ENCODE data around the gene ZNF407. TPM values are rescaled to one million over a fixed set of nuclear protein-coding genes. Genes with fewer than 3 reads are reported as not detected.
A peak's percentile ranks its signal among the peaks of the same experiment; 100 is the strongest.
"Not testable (repeated sequence)": the region's sequence is repeated elsewhere in the genome, so short reads cannot be mapped to it uniquely, and the experiment has no call there.

Gene ZNF407, protein sequence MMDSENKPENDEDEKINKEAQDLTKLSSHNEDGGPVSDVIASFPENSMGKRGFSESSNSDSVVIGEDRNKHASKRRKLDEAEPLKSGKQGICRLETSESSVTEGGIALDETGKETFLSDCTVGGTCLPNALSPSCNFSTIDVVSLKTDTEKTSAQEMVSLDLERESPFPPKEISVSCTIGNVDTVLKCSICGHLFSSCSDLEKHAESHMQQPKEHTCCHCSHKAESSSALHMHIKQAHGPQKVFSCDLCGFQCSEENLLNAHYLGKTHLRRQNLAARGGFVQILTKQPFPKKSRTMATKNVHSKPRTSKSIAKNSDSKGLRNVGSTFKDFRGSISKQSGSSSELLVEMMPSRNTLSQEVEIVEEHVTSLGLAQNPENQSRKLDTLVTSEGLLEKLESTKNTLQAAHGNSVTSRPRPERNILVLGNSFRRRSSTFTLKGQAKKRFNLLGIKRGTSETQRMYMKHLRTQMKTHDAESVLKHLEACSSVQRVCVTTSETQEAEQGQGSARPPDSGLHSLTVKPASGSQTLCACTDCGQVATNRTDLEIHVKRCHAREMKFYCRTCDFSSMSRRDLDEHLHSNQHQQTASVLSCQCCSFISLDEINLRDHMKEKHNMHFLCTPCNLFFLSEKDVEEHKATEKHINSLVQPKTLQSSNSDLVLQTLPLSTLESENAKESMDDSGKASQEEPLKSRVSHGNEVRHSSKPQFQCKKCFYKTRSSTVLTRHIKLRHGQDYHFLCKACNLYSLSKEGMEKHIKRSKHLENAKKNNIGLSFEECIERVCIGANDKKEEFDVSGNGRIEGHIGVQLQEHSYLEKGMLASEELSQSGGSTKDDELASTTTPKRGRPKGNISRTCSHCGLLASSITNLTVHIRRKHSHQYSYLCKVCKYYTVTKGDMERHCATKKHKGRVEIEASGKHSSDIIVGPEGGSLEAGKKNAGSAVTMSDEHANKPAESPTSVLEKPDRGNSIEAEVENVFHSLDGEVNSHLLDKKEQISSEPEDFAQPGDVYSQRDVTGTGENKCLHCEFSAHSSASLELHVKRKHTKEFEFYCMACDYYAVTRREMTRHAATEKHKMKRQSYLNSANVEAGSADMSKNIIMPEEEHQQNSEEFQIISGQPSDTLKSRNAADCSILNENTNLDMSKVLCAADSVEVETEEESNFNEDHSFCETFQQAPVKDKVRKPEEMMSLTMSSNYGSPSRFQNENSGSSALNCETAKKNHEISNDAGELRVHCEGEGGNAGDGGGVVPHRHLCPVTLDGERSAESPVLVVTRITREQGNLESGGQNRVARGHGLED (N-terminal part only)
- total RNA-seq: 11.4 and 14.7 TPM in 2 replicates

DNA sequence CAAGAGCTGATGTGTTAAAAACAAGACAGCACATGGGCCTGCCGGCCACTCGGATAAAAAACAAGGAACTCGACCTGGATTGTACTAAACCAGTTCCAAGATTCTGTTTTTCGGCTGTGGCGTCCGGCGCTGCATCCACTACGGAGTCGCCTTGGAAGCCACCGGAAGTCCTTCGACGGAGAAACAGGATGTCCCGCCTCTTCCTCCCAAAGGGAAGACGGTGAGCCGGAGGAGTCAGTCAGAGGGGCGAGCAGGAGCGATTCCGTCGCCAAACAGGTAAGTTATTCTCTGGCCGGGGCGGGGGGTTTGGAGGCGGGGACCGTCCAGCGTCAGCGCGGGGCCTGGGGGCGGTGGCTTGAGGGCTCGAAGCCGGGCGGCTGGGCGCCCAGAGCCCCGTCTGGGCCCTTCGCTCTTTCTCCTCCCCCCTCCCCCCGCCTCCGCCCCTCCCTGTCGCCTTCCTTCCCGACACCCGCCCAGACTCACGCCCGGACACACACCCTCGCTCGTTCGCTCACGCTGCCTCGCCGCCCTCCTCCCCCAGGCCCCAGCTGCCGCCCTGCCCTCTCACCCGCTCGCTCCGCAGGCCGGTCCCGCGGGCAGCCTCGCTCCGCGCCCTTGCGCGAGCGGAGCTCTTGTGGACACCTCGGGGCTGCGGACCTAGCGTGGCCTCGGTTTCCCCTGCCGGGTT is at the start of gene ZNF407:
Gene ZNF407, plus strand, starts transcription at position 209 of the 688 bp plus-strand sequence. CDS start 33,150 bp downstream, outside the sequence.
- peak; percentile 81 to 90 for DNase-seq (ENCODE audit: low read depth in 2 of 2)

DNA sequence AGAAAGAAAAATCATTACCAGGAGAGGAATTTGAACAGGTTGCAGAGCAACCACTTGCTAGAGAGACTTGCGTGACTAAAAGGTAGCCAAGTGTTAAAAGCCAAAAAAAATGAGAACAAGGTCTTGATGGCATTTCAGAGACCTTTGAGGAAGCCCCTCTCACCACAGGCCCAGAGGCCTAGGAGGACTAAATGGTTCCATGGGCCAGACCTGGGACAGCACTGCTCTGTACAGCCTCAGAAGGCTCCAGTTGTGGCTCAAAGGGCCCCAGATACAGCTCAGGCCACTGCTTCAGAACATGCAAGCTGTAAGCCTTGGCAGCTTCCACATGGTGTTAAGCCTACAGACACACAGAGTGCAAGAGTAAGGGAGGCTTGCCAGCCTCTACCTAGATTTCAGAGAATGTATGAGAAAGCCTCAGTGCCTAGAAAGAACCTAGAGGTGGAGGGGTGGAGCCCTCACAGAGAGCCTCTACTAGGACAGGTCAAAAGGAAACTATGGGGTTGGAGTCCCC is 48.0 kb upstream of the ZNF407 start:
- no peak for DNase-seq (ENCODE audit: low read depth in 2 of 2)

DNA sequence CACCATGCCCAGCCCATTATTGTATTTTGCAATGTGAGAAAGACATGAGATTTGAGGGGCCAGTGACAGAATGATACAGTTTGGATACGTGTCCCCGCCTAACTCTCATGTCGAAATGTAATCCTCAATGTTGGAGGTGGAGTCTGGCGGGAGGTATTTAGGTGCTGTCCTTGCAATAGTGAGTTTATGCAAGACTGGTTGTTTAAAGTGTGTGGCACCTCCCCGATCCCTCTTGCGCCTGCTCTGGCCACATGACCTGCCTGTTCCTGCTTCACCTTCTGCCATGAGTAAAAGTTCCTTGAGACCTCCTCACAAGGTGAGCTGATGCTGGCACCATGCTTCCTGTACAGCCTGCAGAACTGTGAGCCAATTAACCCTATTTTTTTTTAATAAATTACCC is 46.8 kb upstream of the ZNF407 start:
- DNase-seq (ENCODE audit: low read depth in 2 of 2): no peak

DNA sequence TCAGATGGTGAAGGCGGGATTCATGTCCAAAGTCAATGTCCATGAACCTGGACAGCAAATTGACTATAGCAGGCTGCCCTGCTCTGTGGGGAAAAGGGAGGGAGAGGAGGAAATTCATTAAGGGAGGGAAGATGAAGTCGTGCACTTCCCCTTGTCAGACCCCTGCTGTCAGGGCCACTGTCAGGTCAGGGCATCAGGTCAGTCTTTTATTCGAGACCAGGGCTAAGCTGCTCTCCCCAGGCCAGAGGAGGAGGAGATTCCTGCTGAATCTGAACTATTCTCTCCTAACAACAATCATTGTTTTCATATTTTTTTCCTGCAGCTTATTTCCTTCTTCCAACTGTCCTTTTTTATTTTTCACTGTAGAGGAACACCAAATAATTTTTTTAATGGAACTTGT is 46.2 kb upstream of the ZNF407 start:
- DNase-seq (ENCODE audit: low read depth in 2 of 2): no peak

DNA sequence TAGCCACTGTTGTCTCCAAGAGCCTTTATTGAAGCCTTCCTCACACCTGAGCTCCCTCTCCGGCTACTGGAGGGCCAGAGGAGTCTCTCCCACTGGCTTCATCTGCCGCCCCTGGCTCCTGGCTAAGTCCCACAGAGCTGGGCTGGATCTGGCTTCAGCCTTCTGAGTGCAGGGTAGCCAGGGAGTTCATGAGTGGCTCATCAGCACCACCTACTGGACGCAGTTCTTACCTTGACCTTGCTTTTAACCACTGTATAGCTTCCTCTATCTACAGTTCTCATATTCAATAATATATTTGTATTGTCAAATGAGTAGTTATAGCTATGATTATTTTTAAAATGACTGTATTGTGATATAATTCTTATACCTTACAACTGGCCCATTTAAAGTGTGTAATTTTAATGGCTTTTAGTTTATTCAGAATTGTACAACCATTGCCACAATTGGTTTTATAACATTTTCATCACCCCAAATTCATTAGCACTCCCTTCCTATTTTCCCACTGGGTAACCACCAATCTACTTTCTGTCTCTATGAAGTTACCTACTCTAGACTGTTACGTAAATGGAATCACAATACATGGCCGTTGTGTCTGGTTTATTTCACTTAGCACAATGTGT is 45.6 kb upstream of the ZNF407 start:
- peak; percentile 68 to 83 for DNase-seq (ENCODE audit: low read depth in 2 of 2)

DNA sequence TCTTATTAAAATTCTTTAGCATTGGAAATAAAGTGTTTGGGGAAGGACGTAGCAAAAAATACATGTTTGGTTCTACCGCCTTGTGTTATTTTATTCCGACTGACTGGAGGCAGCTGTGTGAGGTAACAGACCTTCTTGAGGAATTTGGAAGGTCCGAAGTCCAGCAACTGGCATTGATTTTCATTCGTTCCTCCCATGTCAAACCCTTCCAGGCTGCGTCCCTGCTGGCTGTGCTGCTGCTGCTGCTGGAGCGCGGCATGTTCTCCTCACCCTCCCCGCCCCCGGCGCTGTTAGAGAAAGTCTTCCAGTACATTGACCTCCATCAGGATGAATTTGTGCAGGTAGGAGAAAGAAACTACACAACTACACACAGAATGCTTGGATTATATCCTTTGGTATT is 41.5 kb upstream of the ZNF407 start:
- DNase-seq (ENCODE audit: low read depth in 2 of 2): no peak

DNA sequence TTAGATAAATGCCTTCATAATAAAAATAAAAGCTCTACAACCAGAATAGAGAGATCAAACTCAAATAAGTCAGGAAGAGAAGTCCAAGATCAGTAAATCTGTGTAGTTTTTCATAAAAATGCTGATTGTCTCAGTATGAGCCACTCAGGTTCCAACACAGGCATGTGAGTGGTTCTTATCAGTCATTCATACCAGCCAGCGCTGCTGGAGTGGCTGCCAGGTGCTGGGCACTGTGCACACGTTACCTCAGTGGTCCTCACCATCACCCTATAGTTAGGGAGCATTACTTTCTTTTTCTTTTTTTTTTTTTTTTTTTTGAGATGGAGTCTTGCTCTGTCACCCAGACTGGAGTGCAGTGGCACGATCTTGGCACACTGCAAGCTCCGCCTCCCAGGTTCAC is 39.6 kb upstream of the ZNF407 start:
- no peak for DNase-seq (ENCODE audit: low read depth in 2 of 2)

DNA sequence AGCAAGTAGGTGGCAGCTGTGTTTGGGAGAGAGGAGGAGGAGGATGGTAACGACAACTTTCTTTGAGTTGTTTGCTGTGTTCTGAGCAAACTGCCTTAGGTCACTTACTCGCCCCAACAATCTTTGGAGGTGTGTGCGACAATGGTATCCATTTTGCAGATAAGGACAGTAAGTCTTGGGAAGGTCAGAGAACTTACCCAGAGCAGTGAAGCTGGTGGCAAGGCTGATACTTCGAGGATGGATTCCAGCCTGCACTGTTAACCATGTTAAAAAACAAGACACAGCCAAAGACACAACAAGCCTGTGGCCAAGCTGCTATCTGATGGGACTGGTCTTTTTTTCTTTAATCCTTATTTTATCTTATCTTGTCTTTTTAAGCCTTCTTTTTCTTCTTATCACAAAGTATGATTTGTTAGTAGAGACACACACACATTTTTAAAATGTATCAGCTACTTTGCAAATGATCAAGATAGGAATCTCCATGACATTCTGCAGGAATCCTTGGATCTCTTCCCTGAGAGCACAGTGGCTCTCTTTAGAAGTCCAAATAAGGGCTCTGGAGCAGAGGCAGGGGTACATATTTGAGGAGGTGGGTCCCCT is 35.4 kb upstream of the ZNF407 start:
- DNase-seq (ENCODE audit: low read depth in 2 of 2): no peak

DNA sequence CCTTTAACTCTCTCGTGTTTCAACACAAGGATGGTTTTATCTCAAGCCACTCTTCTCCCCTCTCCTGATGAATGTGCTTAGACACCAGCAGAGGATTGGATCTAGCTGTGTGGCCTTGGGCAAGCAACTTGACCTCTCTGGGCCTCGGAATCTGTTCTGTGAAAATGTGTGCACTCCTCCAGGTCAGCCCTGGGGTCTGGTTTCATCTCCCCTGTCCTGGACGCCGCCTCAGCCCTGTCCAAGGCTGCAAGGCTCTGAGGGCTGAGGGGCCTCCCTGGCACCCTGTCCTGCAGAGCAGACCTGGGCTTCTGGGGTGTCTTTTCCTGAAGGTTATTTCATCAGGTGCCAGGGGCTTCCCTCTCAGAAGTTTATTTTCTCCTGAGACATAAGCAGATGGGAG is 34.9 kb upstream of the ZNF407 start:
- DNase-seq (ENCODE audit: low read depth in 2 of 2): no peak

DNA sequence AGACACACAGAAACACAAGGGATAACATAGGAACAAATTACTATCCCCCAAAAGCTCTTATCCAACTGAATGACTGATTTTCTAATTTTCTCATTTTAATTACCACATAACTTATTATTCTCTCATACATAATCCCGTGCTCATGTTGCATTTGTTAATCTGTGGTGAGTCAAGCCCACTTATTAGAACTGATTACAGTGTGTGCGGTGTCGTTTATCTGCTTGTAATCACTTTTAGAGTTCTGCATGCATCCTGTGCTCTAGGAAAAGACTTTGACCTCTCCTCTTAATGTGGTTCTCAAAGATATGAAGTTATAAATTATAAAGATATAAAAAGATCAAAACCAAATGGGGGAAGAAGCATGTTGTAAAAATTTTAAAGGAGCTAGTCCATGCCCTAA is 33.7 kb upstream of the ZNF407 start:
- no peak for DNase-seq (ENCODE audit: low read depth in 2 of 2)

DNA sequence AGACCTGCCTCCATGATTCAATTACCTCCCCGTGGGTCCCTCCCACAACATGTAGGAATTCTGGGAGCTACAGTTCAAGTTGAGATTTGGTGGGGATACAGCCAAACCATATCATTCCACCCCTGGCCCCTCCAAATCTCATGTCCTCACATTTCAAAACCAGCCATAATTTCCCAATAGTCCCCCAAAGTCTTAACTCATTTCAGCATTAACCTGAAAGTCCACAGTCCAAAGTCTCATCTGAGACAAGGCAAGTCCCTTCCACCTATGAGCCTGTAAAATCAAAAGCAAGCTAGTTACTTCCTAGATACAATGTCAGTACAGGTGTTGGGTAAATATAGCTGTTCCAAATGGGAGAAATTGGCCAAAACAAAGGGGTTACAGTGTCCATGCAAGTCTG is 32.5 kb upstream of the ZNF407 start:
- DNase-seq (ENCODE audit: low read depth in 2 of 2): not testable (repeated sequence)

DNA sequence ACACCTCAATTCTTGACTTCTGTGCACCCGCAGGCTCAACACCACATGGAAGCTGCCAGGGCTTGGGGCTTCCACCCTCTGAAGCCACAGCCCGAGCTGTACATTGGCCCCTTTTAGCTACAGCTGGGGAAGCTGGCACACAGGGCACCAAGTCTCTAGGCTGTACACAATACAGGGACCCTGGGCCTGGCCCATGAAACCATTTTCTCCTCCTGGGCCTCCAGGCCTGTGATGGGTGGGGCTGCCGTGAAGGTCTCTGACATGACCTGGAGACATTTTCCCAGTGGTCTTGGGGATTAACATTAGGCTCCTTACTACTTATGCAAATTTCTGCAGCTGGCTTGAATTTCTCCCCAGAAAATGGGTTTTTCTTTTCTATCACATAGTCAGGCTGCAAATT is 31.7 kb upstream of the ZNF407 start:
- not testable (repeated sequence) for DNase-seq (ENCODE audit: low read depth in 2 of 2)

DNA sequence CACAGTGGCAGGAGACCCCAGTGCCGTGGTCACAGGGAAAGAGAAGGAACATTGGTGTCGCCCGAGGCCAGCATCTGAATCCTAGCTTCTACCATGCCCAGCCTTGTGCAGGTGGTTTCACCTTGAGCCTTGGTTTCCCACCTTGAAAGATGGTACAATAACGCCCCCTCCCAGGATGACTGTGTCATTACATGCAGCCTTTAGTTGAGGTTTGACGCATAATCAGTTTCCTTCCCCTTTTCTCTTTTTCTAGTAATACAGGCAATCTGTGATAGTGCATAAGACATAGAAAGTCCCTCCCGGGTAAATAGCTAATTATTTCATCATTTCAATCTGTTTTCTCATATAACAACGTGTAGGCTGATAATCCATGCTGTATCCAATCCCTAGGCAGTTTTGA is 29.8 kb upstream of the ZNF407 start:
- DNase-seq (ENCODE audit: low read depth in 2 of 2): no peak

DNA sequence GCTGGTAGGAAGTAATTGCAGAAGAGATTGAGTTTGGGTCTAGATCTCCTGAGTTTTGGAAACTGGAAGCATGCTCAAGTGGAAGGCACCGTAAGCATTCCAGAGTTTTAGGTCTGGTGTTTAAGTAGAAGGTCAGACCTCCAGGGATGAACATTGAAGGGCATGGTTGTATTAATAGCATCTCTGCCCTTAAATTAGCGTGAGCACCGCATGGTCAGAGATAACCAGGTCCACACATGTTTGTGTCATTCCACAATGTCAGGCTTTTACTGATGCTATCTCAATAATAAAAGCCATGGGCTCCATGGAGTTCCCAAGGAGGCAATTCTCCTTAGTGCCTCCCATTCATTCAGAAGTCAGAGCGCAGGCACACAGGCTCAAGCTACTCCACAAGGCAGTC is 28.3 kb upstream of the ZNF407 start:
- no peak for DNase-seq (ENCODE audit: low read depth in 2 of 2)

DNA sequence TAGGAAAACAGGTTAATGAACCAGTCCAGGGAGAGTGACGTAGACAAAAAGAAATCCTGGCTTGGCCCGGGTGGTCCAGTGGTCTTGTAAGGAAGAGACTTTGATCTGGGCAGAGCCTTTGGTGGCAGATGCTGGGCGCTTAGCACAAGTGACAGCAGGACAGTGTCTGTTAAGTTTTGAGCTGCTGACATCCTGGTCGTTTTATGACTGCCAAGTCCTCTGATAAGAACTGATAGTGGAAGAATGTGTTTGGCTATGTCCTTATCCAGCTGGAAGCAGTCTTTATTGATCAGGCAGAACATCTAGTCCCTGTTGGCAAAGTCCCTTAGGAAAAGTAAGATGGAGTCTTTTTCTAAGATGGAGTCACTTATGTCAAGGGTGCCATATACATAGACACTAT is 27.4 kb upstream of the ZNF407 start:
- DNase-seq (ENCODE audit: low read depth in 2 of 2): no peak

DNA sequence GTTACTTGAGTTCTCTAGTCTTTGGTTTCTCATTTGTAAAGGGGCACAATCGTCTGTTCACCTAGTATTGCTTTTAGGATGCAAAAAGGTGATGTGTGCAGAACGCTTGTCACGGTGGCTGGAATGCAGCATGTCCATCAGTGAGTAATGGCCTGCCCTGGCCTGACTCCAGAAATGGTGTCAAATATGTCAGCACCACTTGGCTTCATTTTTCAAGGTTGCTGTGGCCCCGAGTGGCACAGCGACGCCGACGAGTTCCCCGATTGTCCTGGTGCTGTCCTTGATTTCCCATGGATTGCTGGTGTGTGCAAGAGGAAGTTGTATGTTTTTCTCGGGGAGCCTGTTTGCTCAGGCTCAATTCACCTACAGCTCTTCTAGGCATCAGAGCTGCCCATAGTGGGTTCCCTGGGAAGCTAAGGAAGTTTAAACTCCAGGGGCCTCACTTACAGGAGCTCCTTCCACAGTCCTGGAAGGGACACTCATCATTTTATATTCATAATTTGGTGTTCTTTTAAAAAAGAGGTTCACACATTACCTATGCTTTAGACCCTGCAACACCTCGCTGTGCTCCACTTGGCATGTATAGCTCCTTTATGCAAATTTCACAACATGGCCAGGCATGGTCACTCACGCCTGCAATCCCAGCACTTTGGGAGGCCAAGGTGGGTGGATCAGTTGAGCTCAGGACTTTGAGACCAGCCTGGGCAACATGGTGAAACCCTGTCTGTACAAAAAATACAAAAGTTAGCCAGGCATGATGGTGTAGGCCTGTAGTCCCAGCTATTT is 25.6 kb upstream of the ZNF407 start:
- no peak for DNase-seq (ENCODE audit: low read depth in 2 of 2)

DNA sequence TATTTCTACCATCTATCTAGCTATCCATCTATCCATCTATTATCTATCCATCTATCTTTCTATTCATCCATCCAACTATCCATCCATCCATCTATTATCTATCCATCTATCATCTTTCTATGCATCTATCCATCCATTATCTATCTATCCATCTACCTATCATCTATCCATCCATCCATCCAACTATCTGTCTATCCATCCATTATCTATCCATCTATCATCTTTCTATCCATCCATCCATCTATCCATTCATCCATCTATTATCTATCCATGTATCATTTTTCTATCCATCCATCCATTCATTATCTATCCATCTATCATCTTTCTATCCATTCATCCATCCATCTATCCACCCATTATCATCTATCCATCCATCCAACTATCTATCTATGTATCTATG is 24.6 kb upstream of the ZNF407 start:
- no peak for DNase-seq (ENCODE audit: low read depth in 2 of 2)

DNA sequence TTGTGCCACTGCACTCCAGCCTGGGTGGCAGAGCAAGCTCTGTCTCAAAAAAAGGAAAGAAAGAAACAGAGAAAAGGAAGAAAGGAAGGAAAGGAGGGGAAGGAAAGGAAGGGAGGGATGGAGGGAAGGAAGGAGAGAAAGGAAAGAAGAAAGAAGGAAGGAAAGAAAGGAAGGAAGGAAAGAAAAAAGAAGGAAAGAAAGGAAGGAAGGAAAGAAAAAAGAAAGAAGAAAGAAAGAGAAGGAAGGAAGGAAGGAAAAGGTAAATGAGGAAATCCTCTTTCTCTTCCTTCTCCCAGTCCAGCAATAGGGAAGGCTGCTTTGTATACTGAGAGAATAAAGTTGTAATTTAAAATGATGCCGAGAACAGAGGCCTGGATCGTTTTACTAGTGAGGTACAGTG is 22.8 kb upstream of the ZNF407 start:
- DNase-seq (ENCODE audit: low read depth in 2 of 2): no peak

DNA sequence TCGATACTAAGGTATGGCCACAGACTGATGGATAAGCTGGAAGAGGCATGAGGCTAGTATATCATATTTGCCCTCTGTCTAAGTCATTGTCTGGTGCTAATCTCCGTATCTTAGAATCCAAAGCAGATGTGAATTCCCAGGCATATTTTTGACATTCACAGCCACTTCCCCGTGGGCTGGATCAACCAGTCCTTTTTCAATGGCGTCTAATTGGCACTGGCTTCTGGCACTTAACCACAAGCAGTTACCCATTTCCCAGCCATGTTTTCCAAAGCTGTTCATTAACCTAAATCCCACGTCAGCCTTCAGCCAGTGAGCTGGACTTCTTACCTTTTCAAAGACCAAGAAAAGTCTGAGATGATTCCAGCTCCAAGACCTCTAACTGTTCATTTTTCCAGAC is 20.7 kb upstream of the ZNF407 start:
- DNase-seq (ENCODE audit: low read depth in 2 of 2): no peak
